ENCODE measurements around the gene CORO1C. TPM values are rescaled to one million over a fixed set of nuclear protein-coding genes. Genes with fewer than 3 reads are reported as not detected.
A peak's percentile ranks its signal among the peaks of the same experiment; 100 is the strongest.

CORO1C gene
- total RNA-seq, 1 experiment from 2014 or later: 138 TPM

DNA sequence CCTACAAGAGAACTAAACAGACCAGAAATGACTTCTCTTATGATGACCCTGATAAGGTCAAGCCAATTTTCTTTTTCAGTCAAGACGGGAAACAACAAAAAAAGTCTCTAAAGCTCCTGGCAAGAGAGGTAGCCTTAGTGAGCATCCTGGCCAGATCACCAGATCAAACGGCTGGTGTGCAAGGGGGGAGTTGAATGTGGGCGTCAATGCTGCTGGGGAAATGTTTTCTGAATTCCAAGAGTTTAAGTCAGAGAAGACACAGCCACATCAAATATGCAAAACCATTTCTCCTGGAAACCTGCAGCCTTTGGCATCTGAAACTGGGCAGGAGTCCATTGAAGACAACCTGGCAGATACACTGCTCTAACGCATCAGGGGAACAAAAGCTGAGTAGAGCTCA, 81.6 kb downstream of the CORO1C start (continued):
- TF ChIP-seq YY1 (IDR thresholded peaks at IDR 0.05; ENCODE audit: extremely low read depth, insufficient replicate concordance, low read depth, low read length) (peak; percentile 17), CEBPB (IDR thresholded peaks at IDR 0.05; ENCODE audit: low read depth) (peak; percentile 74)

GRCh38 chr12:108649126-108649525, 82.2 kb downstream of the CORO1C start:
- Histone ChIP-seq H3K27ac (ENCODE audit: low read depth, low read length) (peak overlapping the region; percentile 75), H3K36me3 (ENCODE audit: control insufficient read depth in 1 of 2, insufficient read depth in 2 of 2, low read length in 2 of 2) (peaks cover 0 to 15% of the 10 kb centered on the region in 2 experiments; a peak in 2 of 4 replicates), H3K9ac (ENCODE audit: low read length) (peak overlapping the region; percentile 39; the same call in 1 of the 2 replicates), H3K79me2 (ENCODE audit: insufficient read depth, low read length) (no peaks in the 10 kb centered on the region), H3K4me3 (replicated peaks in 1 of 2; ENCODE audit: low read depth in 1 of 2, low read length in 2 of 2) (peak overlapping the region in 1 of 2 experiments; percentile 19; a peak in 1 of 4 replicates), H3K9me3 (ENCODE audit: control insufficient read depth in 1 of 2, insufficient read depth in 1 of 2, low read depth in 1 of 2, low read length in 2 of 2) (no peaks in the 10 kb centered on the region), H2AFZ (ENCODE audit: low read depth, low read length, poor library complexity, severe bottlenecking) (no peak overlapping the region), H3K27me3 (ENCODE audit: insufficient read depth, low read length) (no peaks in the 10 kb centered on the region), H3K9me2 (ENCODE audit: insufficient read depth) (no peaks in the 10 kb centered on the region), H4K20me1 (ENCODE audit: insufficient read depth) (no peaks in the 10 kb centered on the region), H3K4me2 (ENCODE audit: low read length) (peak overlapping the region; percentile 66), H3K4me1 (ENCODE audit: control insufficient read depth in 1 of 2, insufficient read depth in 2 of 2, low read length in 2 of 2) (peaks cover 91 to 96% of the 10 kb centered on the region in 2 experiments)
- BruUV-seq (replicated peaks): no TSS peak
- intact Hi-C loops (cut with micrococcal nuclease): no loop called here
- POLR2A ChIA-PET: interaction anchor here (0.8 to 1.0 kb wide), 2 partner anchors 11 to 43 kb away, joined by 3 read pairs; no protein-coding TSS in a partner anchor
- CTCF ChIA-PET: interaction anchor here (1.3 kb wide), 1 partner anchor 16 kb away, joined by 4 read pairs; no protein-coding TSS in a partner anchor
- RAD21 ChIA-PET (ENCODE audit: low non-redundant PET in 1 of 2, low total read pairs in 2 of 2, uncharacterized antibody in 2 of 2, unreplicated experiment in 2 of 2): interaction anchor here in 1 of 2 experiments (0.8 kb wide), 1 partner anchor 31 kb away, joined by 3 read pairs; no protein-coding TSS in a partner anchor
- TF ChIP-seq FOSL1 (IDR thresholded peaks at IDR 0.05; ENCODE audit: low read depth) (no peak), EZH2phosphoT487 (IDR thresholded peaks at IDR 0.05; ENCODE audit: borderline replicate concordance) (no peak), JUND (IDR thresholded peaks at IDR 0.05) (no peak), EGR1 (IDR thresholded peaks at IDR 0.05; ENCODE audit: low read depth) (no peak), SP1 (IDR thresholded peaks at IDR 0.05; ENCODE audit: low read depth) (no peak)
- DNase-seq (ENCODE audit: low read depth, low spot score) (no peak), ATAC-seq (peak; percentile 13)

GRCh38 chr12:108648371-108648770, 82.9 kb downstream of the CORO1C start:
- H3K9me2 ChIP-seq (ENCODE audit: insufficient read depth): no peaks in the 10 kb centered on the region
- no peak overlapping the region for H2AFZ ChIP-seq (ENCODE audit: low read depth, low read length, poor library complexity, severe bottlenecking)
- H3K4me2 ChIP-seq (ENCODE audit: low read length): peak overlapping the region; percentile 66; the same call in 1 of the 2 replicates
- intact Hi-C loops (cut with micrococcal nuclease): no loop called here
- no peak overlapping the region for H3K4me3 ChIP-seq (replicated peaks in 1 of 2; ENCODE audit: low read depth in 1 of 2, low read length in 2 of 2)
- peaks cover 91 to 99% of the 10 kb centered on the region in 2 experiments for H3K4me1 ChIP-seq (ENCODE audit: control insufficient read depth in 1 of 2, insufficient read depth in 2 of 2, low read length in 2 of 2)
- no peaks in the 10 kb centered on the region for H3K79me2 ChIP-seq (ENCODE audit: insufficient read depth, low read length)
- no peaks in the 10 kb centered on the region for H3K27me3 ChIP-seq (ENCODE audit: insufficient read depth, low read length)
- DNase-seq (ENCODE audit: low read depth, low spot score) (no peak), ATAC-seq (no peak)
- no peak overlapping the region for H3K9ac ChIP-seq (ENCODE audit: low read length)
- no peaks in the 10 kb centered on the region for H3K9me3 ChIP-seq (ENCODE audit: control insufficient read depth in 1 of 2, insufficient read depth in 1 of 2, low read depth in 1 of 2, low read length in 2 of 2)
- CTCF ChIA-PET: no interaction called here
- H4K20me1 ChIP-seq (ENCODE audit: insufficient read depth): no peaks in the 10 kb centered on the region
- no peak overlapping the region for H3K27ac ChIP-seq (ENCODE audit: low read depth, low read length)
- peaks cover 0 to 15% of the 10 kb centered on the region in 2 experiments; a peak in 2 of 4 replicates for H3K36me3 ChIP-seq (ENCODE audit: control insufficient read depth in 1 of 2, insufficient read depth in 2 of 2, low read length in 2 of 2)
- POLR2A ChIA-PET: no interaction called here
- no TSS peak for BruUV-seq (replicated peaks)
- RAD21 ChIA-PET (ENCODE audit: low non-redundant PET in 1 of 2, low total read pairs in 2 of 2, uncharacterized antibody in 2 of 2, unreplicated experiment in 2 of 2): no interaction called here
- TF ChIP-seq, protein P1, sequence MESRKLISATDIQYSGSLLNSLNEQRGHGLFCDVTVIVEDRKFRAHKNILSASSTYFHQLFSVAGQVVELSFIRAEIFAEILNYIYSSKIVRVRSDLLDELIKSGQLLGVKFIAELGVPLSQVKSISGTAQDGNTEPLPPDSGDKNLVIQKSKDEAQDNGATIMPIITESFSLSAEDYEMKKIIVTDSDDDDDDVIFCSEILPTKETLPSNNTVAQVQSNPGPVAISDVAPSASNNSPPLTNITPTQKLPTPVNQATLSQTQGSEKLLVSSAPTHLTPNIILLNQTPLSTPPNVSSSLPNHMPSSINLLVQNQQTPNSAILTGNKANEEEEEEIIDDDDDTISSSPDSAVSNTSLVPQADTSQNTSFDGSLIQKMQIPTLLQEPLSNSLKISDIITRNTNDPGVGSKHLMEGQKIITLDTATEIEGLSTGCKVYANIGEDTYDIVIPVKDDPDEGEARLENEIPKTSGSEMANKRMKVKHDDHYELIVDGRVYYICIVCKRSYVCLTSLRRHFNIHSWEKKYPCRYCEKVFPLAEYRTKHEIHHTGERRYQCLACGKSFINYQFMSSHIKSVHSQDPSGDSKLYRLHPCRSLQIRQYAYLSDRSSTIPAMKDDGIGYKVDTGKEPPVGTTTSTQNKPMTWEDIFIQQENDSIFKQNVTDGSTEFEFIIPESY (IDR thresholded peaks at IDR 0.05; ENCODE audit: extremely low read depth, insufficient replicate concordance, low read length): no peak
- TF ChIP-seq ZNF274 (IDR thresholded peaks at IDR 0.05; ENCODE audit: low read depth, low read length): no peak
- no peak for TF ChIP-seq TCF7L2 (IDR thresholded peaks at IDR 0.05; ENCODE audit: borderline replicate concordance, extremely low read depth, insufficient read depth, insufficient read length)
- TF ChIP-seq CTCF (IDR thresholded peaks at IDR 0.05 in 2 of 3, conservative IDR thresholded peaks at IDR 0.05 in 1 of 3; ENCODE audit: borderline replicate concordance in 1 of 3, insufficient read depth in 1 of 3, low read depth in 2 of 3, low read length in 2 of 3): no peak
- TF ChIP-seq POLR2AphosphoS5 (IDR thresholded peaks at IDR 0.05; ENCODE audit: low read depth, low read length): no peak

Measured in HCT116 (cell line).